Mesothelial cell of epicardium (in vitro differentiated cells): ENCODE measurements around the gene NCF2. TPM values are rescaled to one million over a fixed set of nuclear protein-coding genes. Genes with fewer than 3 reads are reported as not detected.

ENCODE experiments used
- DNase-seq, 2 experiments: peaks; one replicate each; pipeline ENCODE4 v3.0.0; 2021; ENCODE audit warnings: low spot score in 2 of 2; ENCODE audit not compliant: unreplicated experiment in 2 of 2
- H3K27ac Mint-ChIP-seq: 2 replicates; pipeline ENCODE4 v1.8.0; 2021; ENCODE audit warnings: mixed read lengths
- H3K27me3 Mint-ChIP-seq: 2 replicates; pipeline ENCODE4 v1.8.0; 2021; ENCODE audit warnings: low read depth, mixed read lengths
- H3K36me3 Mint-ChIP-seq: 2 replicates; pipeline ENCODE4 v1.8.0; 2021; ENCODE audit warnings: mixed read lengths
- H3K4me1 Mint-ChIP-seq: 2 replicates; pipeline ENCODE4 v1.8.0; 2021; ENCODE audit warnings: mixed read lengths
- H3K4me3 Mint-ChIP-seq: 2 replicates; pipeline ENCODE4 v1.8.0; 2021; ENCODE audit warnings: mild to moderate bottlenecking, moderate library complexity, mixed read lengths
- H3K9me3 Mint-ChIP-seq: 2 replicates; pipeline ENCODE4 v1.8.0; 2021; ENCODE audit warnings: mixed read lengths
- total RNA-seq: library from RNA; stranded (reverse); gene quantifications from 3 replicates; pipeline ENCODE4 v1.2.1, GENCODE V29; 2021
- TF ChIP-seq, protein P1 (sequence below): fragments of 200-600 bp; sonication (generic); IDR thresholded peaks from one replicate; pipeline ENCODE4 v1.5.0; 2021; ENCODE audit warnings: antibody characterized with exemption; ENCODE audit not compliant: unreplicated experiment

The NCF2 gene
- total RNA-seq, 1 donor from 2014 or later, result not detected

DNA sequence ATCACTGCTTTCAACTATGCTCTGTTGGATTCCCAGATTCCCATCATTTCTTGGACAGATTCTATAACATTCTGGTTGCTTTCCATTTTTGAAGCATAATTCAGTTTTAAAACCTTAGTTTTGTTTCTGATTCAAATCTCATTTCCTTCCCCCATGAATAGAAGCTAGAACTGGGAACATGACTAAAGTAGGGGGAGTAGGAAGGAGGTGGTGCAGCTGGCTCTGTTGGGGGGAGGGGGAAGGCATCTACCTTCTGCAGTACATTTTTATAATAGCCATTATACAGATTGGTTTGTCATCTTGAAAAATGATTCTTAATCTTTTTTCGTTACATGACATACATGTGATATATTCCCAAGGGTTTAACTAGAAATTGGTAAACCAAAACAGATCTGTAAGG, 69.9 kb downstream of the NCF2 start:
- TF ChIP-seq, protein P1, sequence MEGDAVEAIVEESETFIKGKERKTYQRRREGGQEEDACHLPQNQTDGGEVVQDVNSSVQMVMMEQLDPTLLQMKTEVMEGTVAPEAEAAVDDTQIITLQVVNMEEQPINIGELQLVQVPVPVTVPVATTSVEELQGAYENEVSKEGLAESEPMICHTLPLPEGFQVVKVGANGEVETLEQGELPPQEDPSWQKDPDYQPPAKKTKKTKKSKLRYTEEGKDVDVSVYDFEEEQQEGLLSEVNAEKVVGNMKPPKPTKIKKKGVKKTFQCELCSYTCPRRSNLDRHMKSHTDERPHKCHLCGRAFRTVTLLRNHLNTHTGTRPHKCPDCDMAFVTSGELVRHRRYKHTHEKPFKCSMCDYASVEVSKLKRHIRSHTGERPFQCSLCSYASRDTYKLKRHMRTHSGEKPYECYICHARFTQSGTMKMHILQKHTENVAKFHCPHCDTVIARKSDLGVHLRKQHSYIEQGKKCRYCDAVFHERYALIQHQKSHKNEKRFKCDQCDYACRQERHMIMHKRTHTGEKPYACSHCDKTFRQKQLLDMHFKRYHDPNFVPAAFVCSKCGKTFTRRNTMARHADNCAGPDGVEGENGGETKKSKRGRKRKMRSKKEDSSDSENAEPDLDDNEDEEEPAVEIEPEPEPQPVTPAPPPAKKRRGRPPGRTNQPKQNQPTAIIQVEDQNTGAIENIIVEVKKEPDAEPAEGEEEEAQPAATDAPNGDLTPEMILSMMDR, result no peak
- no peaks in the 10 kb centered on the region for H3K4me1 Mint-ChIP-seq
- H3K27ac Mint-ChIP-seq, result no peak overlapping the region
- H3K9me3 Mint-ChIP-seq, result no peaks in the 10 kb centered on the region
- peaks cover 36% of the 10 kb centered on the region for H3K36me3 Mint-ChIP-seq
- no peaks in the 10 kb centered on the region for H3K27me3 Mint-ChIP-seq
- no peak overlapping the region for H3K4me3 Mint-ChIP-seq
- no peak for DNase-seq

- peaks cover 25% of the 10 kb centered on the region for H3K36me3 Mint-ChIP-seq
- TF ChIP-seq, protein P1, result no peak
- no peak overlapping the region for H3K4me3 Mint-ChIP-seq
- H3K9me3 Mint-ChIP-seq, result no peaks in the 10 kb centered on the region
- H3K27me3 Mint-ChIP-seq, result no peaks in the 10 kb centered on the region
- no peak for DNase-seq
- peaks cover 12% of the 10 kb centered on the region for H3K4me1 Mint-ChIP-seq
- no peak overlapping the region for H3K27ac Mint-ChIP-seq
These were observed 72.9 kb downstream of the NCF2 start for GRCh38 chr1:183517401-183517800.

DNA sequence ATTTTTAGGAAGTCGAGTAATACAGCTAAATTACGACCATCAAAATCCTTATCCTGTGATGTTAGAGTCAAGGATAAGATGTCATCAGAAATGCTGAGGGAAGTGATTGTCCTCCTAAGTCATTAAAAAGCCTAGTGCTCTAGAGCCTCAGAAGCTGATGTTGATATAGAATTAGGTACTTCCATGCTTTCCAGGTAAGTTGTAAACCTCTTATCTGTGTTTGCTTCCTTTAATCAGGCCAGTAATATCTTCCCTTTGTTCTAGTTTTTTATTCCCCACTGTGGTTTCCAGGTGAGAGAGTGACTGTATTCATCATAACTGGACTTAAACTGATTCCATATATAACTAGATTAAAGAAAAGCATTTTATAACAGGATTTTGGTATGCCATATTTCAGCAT, 73.5 kb downstream of the NCF2 start:
- TF ChIP-seq, protein P1, result no peak
- peaks cover 12% of the 10 kb centered on the region for H3K4me1 Mint-ChIP-seq
- H3K27ac Mint-ChIP-seq, result no peak overlapping the region
- no peaks in the 10 kb centered on the region for H3K9me3 Mint-ChIP-seq
- DNase-seq, result no peak
- peaks cover 22% of the 10 kb centered on the region for H3K36me3 Mint-ChIP-seq
- H3K27me3 Mint-ChIP-seq, result no peaks in the 10 kb centered on the region
- H3K4me3 Mint-ChIP-seq, result no peak overlapping the region

DNA sequence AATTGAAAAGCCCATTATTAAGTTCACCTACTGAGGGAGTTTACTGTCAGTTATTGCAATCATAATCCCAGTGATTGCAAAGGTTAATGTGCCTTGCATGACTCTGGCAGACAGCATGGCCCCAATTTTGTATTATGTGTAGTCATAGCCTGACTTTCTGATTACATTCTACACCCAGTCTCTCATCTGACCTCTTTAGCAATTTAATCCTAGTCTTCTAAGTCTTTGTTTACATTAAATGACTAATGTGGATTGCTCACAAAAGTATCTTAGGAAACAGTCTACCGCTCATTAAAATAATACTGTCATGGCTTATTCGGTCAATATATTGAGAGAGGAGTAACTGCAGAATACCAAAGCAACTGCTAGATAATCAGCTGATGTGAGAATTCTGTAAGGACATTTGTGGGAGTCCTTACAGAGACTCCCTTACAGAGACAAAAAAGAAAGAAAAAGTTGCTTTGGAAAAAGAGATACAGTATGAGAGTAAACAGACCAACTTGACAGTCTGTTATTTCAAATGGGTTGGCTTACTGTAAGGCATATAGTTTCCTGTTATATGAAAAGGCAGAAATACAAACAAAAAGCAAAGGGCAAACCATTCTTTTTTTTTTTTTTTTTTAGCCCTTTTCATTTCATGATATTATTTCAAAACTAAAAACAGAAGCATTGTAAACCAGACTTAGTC, 75.1 kb downstream of the NCF2 start:
- Mint-ChIP-seq H3K4me3 (no peak overlapping the region), H3K36me3 (peaks cover 12% of the 10 kb centered on the region), H3K27ac (peak overlapping the region; percentile 19), H3K4me1 (peaks cover 12% of the 10 kb centered on the region), H3K27me3 (no peaks in the 10 kb centered on the region), H3K9me3 (no peaks in the 10 kb centered on the region)
- no peak for DNase-seq
- TF ChIP-seq, protein P1, result no peak

- Mint-ChIP-seq H3K9me3 (no peaks in the 10 kb centered on the region), H3K27ac (no peak overlapping the region), H3K4me3 (no peak overlapping the region), H3K36me3 (peaks cover 8% of the 10 kb centered on the region), H3K4me1 (peaks cover 12% of the 10 kb centered on the region), H3K27me3 (no peaks in the 10 kb centered on the region)
- no peak for DNase-seq
- TF ChIP-seq, protein P1, result no peak
These were observed 76.0 kb downstream of the NCF2 start for GRCh38 chr1:183514235-183514634.
